Subcutaneous adipose tissue (tissue), 4 donors: ENCODE data around the gene OLFML2A. TPM values are rescaled to one million over a fixed set of nuclear protein-coding genes. Genes with fewer than 3 reads are reported as not detected.

Experiments used
- total RNA-seq, 4 donors: library from RNA; depleted of rRNA; stranded (reverse); fragments of >200 nt; gene quantifications; one replicate each; pipeline ENCODE4 v1.1.0, GENCODE V29; 2016
- TF ChIP-seq, protein P1 (sequence below): fragments of 450-650 bp; IDR thresholded peaks from one replicate; pipeline ENCODE4 v1.5.1; 2016; ENCODE audit warnings: low read depth, mild to moderate bottlenecking, control low read depth, antibody characterized with exemption, moderate library complexity

The OLFML2A gene
- total RNA-seq, 4 donors from 2014 or later = 6.7 to 38.2 (median 12.5) TPM

DNA sequence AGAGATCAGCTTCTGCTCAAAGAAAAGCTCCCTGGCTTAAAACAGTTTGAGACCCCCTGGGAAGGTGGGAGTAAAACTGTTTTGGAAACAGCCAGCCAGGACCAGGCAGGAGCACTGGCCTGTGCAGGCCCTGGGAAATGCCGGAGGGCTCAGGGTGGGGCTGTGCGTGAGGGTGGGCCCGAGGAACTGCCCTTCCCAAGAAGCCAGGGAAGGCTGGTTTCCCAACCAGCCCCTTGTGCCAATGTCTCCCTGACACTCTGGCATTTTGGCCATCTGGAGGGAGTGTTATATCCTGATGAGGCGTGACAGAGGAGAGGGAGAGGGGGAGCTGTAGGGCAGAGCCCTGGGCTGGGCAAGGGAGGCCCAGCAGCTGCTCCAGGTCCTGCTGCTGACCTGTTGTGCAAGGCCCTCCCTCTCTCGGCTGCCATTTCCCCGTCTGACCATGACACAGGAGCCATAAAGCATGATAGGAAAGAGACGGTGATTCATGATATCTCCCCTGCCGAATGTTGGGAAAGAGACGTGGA, 16.1 kb downstream of the OLFML2A start:
- TF ChIP-seq, protein P1, sequence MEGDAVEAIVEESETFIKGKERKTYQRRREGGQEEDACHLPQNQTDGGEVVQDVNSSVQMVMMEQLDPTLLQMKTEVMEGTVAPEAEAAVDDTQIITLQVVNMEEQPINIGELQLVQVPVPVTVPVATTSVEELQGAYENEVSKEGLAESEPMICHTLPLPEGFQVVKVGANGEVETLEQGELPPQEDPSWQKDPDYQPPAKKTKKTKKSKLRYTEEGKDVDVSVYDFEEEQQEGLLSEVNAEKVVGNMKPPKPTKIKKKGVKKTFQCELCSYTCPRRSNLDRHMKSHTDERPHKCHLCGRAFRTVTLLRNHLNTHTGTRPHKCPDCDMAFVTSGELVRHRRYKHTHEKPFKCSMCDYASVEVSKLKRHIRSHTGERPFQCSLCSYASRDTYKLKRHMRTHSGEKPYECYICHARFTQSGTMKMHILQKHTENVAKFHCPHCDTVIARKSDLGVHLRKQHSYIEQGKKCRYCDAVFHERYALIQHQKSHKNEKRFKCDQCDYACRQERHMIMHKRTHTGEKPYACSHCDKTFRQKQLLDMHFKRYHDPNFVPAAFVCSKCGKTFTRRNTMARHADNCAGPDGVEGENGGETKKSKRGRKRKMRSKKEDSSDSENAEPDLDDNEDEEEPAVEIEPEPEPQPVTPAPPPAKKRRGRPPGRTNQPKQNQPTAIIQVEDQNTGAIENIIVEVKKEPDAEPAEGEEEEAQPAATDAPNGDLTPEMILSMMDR = no peak

DNA sequence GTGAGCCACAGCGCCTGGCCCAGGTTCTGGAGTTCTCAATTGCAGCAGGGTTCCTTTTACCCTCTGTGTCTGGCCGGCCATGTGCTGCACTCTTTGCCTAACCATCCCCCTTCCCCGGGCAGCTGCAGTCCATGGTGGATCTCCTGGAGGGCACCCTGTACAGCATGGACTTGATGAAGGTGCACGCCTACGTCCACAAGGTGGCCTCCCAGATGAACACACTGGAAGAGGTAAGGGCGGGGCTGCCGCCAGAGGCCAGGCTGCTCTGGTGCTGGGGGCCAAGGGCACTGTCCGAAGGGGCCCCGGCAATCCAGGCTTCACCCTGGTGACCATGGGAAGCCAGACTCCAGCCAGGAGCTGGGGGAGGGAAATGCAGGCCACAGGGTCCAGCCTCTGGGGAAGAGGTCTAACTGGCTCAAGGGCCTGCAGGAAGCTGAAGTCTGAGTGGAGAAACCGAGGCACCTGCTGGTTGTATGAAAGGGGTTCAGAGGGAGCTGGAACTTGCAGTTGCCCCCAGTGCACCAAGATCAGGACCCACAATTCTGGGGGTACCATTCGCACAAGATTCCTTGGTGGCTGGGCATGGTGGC, 18.1 kb downstream of the OLFML2A start:
- TF ChIP-seq, protein P1 = no peak

DNA sequence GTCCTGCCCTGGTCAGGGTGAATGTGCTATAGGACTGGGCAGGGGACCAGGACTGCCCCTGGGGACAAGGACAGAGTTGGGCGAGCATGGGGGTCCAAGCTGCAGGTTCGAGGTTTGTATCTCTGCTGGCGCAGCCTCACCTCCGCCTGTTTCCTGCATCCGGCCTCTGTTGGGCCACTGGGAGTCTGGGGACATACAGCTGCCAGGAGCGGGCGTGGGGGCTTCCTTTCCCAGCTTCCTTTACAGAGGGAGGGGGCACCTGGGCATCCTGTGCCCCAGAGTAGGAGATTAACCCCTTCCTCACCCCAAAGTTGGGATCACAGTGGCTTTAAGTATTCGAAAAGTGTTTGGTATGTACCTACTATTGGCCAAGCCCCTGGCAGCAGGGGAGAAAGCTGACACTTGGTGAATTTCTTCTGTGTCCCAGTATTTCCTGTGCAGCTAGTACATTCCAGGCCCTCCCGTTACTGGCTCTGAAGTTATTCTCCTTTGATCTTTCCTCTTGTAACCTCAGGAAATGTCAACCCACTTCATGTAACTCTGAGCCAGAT, 19.0 kb downstream of the OLFML2A start:
- TF ChIP-seq, protein P1 = no peak

DNA sequence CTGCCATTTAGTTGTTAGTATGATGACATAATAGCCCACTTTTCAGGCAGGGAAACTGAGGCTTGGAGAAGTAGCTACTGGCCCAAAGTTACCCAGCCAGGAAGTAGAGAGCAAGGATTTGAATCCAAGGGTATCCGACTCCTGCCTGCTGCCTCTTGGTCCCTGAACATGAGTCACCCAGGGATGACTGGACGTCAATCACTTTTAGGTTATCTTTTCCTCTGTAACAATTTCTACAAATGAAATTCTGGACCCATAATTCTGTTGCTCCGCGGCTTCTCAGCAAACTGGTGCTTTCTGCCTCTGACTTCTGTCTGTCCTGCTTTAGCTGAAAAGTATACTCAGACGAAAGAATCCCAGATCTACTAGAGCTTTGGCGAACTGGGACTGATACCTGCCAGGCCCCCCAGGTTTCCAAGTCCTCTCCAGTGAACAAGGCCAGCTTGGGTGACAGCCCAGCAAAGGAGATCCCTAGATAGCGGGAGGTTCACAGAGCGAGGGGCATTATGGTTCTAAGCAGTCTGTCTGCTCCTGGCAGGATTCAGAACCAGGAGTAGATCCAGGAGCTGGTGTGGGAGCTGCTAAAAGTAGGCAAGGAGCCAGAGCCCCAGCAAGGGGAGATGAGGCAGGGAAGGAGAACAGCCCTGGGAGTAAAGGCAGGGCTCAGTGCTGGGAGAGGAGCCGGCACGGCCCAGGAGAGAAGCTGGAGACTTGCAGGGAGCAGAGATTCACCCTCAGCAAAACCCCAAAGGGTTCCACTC, 20.6 kb downstream of the OLFML2A start:
- TF ChIP-seq, protein P1 = no peak

DNA sequence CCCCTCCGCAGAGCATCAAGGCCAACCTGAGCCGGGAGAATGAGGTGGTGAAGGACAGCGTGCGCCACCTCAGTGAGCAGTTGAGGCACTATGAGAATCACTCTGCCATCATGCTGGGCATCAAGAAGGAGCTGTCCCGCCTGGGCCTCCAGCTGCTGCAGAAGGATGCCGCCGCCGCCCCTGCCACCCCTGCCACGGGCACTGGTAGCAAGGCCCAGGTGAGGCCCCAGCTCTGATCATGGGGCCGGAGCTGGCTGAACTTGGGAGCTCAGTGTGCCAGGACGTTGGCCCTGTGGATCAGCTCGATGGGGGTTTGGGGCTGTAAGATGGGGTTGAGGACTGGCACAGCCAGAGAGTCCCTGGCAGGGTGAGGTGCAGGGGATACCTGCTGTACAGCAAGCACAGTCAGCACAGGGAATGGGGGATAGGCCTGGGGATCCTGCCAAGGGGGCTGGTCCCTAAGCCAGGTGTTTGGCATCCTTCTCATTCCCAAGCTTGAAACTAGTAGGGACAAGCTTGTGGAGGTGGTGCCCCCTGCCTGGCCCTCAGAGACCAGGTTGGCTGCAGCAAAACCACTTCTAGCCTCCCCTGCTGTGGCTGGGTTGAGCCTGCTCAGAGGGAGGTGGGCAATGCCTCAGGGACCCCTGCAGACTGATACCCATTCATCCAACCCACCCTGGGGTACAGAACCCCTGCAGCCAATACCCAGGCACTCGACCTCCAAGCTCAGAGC, 22.5 kb downstream of the OLFML2A start:
- TF ChIP-seq, protein P1 = no peak

DNA sequence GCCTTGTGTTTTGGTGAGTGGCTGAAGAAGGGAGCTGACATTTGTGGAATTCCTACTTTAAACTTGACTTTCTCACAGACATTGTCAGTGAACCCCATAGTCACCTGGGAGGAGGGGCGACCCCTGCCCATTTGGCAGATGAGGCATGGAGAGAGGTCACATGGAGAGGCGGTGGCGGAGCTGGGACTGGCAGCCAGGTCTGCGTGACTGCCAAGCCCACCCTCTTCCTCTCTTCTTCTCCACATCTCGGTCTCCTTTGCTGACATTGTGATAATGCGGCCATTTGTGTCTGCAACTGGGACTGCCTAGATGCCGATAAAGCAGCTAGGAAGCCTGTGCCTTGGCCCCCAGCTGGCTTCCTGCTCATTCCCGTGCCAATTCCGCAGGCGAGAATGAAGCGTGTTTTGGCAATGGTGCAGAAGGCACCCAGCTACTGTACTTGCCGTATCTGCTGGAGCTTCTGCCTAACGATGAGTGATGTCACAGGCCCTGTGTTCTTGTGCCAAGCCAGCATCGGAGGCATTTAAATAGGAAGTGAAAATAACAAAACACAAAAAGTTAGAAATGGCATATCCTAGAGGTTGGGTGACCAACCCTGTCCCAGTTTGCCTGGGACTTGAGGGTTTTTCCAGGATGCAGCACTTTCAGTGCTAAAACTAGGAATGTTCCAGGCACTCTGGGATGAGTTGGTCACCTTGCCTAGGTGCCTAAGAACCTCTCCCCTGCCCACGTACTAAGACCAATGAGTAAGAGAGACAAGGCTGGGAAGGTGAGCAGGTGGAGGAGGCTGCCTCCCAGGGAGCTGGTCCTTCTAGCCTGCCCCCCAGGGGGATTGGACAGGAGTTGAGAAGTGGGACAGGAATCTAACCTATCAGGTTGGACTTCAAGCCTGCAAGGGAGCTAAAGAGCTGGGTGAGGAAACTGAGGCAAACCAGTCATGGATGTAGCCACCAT, 23.6 kb downstream of the OLFML2A start:
- TF ChIP-seq, protein P1 = no peak
